Activated T-cell treated with anti-CD3 and anti-CD28 coated beads for 4 hours (primary cell): Measurements from ENCODE around the gene COG7.
"Not testable (repeated sequence)": the region's sequence is repeated elsewhere in the genome, so short reads cannot be mapped to it uniquely, and the experiment has no call there.

Source experiments
- DNase-seq: peaks from one replicate; pipeline ENCODE4 v3.0.0-alpha.2; 2020

Gene COG7

GRCh38 chr16:23452572-23453337 lies at the start of gene COG7:
COG7 (minus strand) TSS chr16:23453189; CDS start chr16:23452994, 195 bp downstream.
- DNase-seq, result peak; percentile 77

DNA sequence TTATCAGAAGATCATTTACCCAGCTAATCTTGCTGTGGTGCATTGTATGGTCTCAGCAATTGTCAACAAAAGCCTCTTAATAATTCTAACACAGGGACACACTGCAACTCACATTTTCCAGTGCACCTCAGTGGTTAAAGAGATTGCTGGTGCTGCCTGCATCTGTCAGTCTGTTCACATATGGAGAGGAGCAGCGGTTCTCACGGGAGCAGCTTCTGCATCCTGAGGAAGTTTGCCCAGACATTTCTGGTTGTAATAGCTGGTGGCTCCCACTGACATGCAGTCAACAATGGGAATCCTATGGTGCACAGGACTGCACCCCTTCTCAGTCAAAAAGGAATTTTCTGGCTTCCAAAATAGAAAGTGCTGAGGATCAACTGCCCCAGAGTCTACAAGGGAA lies 49.5 kb upstream of the COG7 start:
- no peak for DNase-seq

DNA sequence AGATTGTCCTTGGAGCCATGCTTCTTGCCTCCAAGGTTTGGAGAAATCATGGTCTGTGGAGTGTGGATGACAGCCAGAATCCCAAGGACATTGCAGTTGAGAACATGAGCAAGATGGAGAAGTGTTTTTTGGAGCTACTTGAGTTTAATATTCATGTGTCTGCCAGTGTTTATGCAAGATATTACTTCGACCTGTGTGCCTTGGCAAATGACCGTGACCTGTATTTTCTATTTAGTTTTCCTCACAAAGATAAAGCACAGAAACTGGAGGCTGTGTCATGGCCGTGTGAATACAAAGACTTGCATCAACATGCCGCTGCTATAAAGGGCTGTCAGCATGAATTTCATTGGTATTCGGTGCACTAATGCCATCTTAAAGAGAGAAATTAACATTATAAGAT lies 48.3 kb upstream of the COG7 start:
- no peak for DNase-seq

- no peak for DNase-seq
Observed at GRCh38 chr16:23500862-23501225, 47.9 kb upstream of the COG7 start.

GRCh38 chr16:23500212-23500861 lies 47.3 kb upstream of the COG7 start:
- no peak for DNase-seq

- no peak for DNase-seq
Observed at GRCh38 chr16:23499801-23500200, 46.8 kb upstream of the COG7 start.

- DNase-seq, result no peak
Observed at GRCh38 chr16:23498863-23499262, 45.9 kb upstream of the COG7 start.

DNA sequence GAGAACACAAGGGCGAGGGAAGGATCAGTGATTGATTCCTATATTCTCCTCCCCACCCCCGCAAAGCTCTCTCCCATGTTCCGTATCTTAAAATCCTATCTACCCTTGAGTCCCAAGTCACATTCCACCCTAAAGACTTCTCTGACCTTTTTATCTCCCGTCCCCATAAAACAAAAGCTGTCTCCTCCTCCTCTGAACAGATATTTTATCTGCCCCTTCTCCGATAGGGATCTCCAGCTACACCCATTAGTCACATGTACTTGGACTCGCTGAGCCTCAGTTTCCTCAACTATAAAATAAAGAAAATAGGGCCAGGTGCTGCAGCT lies 44.5 kb upstream of the COG7 start:
- no peak for DNase-seq

GRCh38 chr16:23496821-23497542 lies 44.0 kb upstream of the COG7 start:
- no peak for DNase-seq

GRCh38 chr16:23495671-23496070 lies 42.7 kb upstream of the COG7 start:
- DNase-seq, result no peak

GRCh38 chr16:23494188-23494587 lies 41.2 kb upstream of the COG7 start:
- DNase-seq, result no peak

DNA sequence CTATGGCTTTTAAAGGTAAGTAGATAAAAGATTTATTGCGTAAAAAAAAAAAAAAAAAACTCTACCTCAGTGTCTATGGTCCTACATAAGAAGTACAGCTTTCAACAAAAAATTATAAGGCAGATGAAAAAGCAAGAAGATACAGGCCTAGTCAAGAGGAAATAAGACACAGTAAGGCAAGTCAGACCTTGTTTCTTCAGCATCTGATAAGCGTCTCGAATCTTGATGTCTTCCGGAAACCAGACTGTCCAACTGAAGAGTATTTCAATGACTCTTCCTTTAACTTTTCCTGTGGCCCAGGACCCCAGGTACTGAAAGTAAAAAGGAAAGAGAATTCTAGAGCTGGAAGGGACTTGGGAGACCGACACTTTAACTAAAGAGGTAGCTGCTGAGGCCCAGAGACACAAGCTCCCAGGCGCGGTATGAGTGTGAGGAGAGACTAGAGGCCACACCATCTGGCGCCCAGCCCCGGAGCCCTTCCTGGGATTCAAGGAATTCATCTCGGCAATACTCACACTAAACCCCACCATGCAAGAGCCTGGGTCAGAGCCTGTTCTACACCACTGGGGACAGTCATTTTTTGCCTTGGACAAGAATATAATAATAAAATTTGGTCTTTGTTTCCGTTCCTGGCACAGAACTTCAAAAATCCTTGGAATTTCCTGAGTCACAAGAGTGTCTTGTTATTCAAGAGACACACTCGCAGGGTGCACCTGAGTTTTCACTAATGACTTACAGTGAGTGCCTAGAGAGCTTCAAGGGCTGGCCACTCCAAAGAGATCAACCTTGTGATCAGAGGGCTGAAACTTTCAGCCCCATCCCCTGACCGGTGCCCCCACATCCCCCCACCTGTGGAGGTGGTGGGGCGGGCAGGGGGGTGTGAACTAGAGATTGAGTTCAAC lies 38.8 kb upstream of the COG7 start:
- DNase-seq, result no peak

- DNase-seq, result no peak
Observed at GRCh38 chr16:23486480-23486879, 33.5 kb upstream of the COG7 start.

DNA sequence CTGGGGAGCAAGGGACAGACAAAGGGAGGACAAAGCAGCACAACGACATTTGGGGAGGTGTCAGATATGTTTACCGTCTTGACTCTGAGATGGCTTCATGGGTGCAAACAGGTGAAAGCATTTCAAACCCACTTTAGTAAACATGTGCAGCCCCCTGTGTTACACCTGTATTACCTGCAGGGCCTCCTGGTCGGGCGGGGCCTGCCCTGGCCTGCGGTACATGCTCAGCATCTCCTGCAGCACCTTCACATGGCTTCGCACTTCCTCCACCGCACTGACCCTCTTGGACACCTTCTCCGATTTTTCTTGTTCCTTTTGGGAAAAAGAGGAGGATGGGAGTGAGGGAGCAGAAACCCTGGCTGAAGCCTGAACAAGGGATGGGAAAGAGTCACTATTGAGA lies 32.9 kb upstream of the COG7 start:
- DNase-seq, result no peak

DNA sequence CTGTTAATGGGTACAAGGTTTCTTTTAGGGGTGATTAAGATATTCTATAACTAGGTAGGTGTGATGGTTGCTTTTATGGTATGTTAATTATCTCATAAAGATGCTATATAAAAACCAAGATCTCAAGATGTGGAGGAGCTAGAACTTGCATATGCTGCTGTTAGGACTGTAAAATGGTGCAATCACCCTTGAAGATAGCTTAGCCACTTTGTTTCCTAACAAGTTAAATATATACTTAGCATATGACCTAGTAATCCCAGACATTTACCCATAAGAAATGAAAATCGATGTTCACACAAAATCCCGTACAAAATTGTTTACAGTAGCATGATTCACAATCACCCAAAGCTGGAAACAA lies 32.2 kb upstream of the COG7 start:
- no peak for DNase-seq

GRCh38 chr16:23484510-23485256 lies 31.7 kb upstream of the COG7 start:
- no peak for DNase-seq

GRCh38 chr16:23483492-23483891 lies 30.5 kb upstream of the COG7 start:
- DNase-seq, result not testable (repeated sequence)

DNA sequence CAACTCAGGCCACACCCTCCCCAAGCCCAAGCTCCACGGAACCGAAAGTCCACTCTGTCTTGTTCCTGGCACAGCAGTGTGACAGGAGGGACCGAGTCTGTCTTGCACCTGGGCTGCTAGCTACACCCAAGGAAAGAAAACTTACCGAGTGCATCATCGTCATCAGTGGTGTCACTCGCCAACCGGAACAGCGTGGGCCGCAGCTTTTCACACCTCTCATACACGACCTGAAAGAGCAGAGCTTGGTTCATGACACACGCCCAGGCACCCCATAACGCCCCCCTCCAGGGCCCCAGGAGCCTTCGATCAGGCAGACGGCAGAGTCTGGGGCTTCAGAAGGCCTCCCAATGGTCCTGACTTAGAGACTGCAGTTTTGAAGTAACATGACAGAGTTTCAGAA lies 29.8 kb upstream of the COG7 start:
- DNase-seq, result no peak

GRCh38 chr16:23480257-23480656 lies 27.3 kb upstream of the COG7 start:
- no peak for DNase-seq

GRCh38 chr16:23479138-23479537 lies 26.1 kb upstream of the COG7 start:
- DNase-seq, result no peak

- no peak for DNase-seq
Observed at GRCh38 chr16:23478566-23478965, 25.6 kb upstream of the COG7 start.

- no peak for DNase-seq
Observed at GRCh38 chr16:23476289-23476688, 23.3 kb upstream of the COG7 start.

DNA sequence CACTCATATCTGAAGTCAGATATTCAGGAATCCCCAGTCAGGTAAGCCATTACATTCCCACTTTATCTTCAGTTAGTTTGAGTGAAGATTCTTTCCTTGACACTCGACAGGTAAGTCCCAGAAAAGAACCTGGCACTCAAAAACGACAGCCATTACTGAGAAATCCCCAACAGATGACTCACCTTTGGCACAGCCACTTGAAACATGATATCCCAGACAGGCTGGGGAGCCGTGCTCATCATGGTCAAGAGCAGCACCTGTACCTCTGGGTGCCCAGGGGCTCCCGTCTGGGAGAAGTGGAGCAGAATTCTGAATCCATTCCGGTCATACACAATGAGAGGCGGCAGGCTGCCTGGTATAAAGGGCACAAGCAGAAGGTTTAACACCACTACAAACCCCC lies 16.8 kb upstream of the COG7 start:
- DNase-seq, result no peak
